ENCODE results near the gene IL12B.
"Not testable (repeated sequence)": the region's sequence is repeated elsewhere in the genome, so short reads cannot be mapped to it uniquely, and the experiment has no call there.

IL12B gene

GRCh38 chr5:159290741-159291140, 39.5 kb downstream of the IL12B start:
- FAIRE-seq: no peak

GRCh38 chr5:159286420-159287035, 43.8 kb downstream of the IL12B start:
- FAIRE-seq: peak; percentile 13

GRCh38 chr5:159274676-159275075, 55.6 kb downstream of the IL12B start:
- no peak for FAIRE-seq

- no peak for FAIRE-seq
These were observed 56.4 kb downstream of the IL12B start for GRCh38 chr5:159273923-159274322.

GRCh38 chr5:159269723-159270122, 60.6 kb downstream of the IL12B start:
- peak; percentile 62 for FAIRE-seq

- FAIRE-seq: not testable (repeated sequence)
These were observed 63.5 kb downstream of the IL12B start for GRCh38 chr5:159266764-159267163.
